ENCODE results near the gene FGF18. TPM values are rescaled to one million over a fixed set of nuclear protein-coding genes. Genes with fewer than 3 reads are reported as not detected.

FGF18 gene
- total RNA-seq, 1 experiment from 2014 or later, result 1.7 TPM

- ChIA-PET POLR2A (no interaction called here), CTCF (no interaction called here)
- no peaks in the 10 kb centered on the region for H3K27me3 ChIP-seq (ENCODE audit: control insufficient read depth, insufficient read depth, low read length)
- in situ Hi-C loops (cut with HindIII; ENCODE audit: low pct_unique_long_range_greater_than_20kb, low sequenced_read_pairs), result no loop called here
- no peaks in the 10 kb centered on the region for H3K36me3 ChIP-seq (ENCODE audit: control insufficient read depth, insufficient read depth, low read length)
- H3K27ac ChIP-seq (ENCODE audit: low read length), result no peak overlapping the region
- intact Hi-C loops (cut with micrococcal nuclease; ENCODE audit: unreplicated experiment), result no loop called here
- no peaks in the 10 kb centered on the region for H3K4me1 ChIP-seq (ENCODE audit: control insufficient read depth, insufficient read depth, low read length)
- DNase-seq (ENCODE audit: low read depth, low spot score) (no peak), ATAC-seq (no peak)
- no peak overlapping the region for H3K4me3 ChIP-seq (ENCODE audit: low read depth in 2 of 2, low read length in 2 of 2)
- H3K9me3 ChIP-seq (ENCODE audit: control insufficient read depth, insufficient read depth, low read depth, low read length), result no peaks in the 10 kb centered on the region
- BruUV-seq (replicated peaks), result no TSS peak
- TF ChIP-seq TCF7L2 (IDR thresholded peaks at IDR 0.05; ENCODE audit: low read depth, low read length), result no peak
Observed at GRCh38 chr5:171432076-171432475, 12.6 kb downstream of the FGF18 start.

GRCh38 chr5:171432583-171433351, 13.3 kb downstream of the FGF18 start:
- CTCF ChIA-PET, result no interaction called here
- H3K4me3 ChIP-seq (ENCODE audit: low read depth in 2 of 2, low read length in 2 of 2), result no peak overlapping the region

More at GRCh38 chr5:171432583-171433351, 13.3 kb downstream of the FGF18 start:
- Histone ChIP-seq H3K27me3 (ENCODE audit: control insufficient read depth, insufficient read depth, low read length) (no peaks in the 10 kb centered on the region), H3K27ac (ENCODE audit: low read length) (no peak overlapping the region), H3K36me3 (ENCODE audit: control insufficient read depth, insufficient read depth, low read length) (no peaks in the 10 kb centered on the region), H3K9me3 (ENCODE audit: control insufficient read depth, insufficient read depth, low read depth, low read length) (no peaks in the 10 kb centered on the region), H3K4me1 (ENCODE audit: control insufficient read depth, insufficient read depth, low read length) (no peaks in the 10 kb centered on the region)
- in situ Hi-C loops (cut with HindIII; ENCODE audit: low pct_unique_long_range_greater_than_20kb, low sequenced_read_pairs) (no loop called here), intact Hi-C loops (cut with micrococcal nuclease; ENCODE audit: unreplicated experiment) (no loop called here)
- BruUV-seq (replicated peaks), result no TSS peak
- no peak for ATAC-seq
- no peak for DNase-seq (ENCODE audit: low read depth, low spot score)
- TF ChIP-seq REST (IDR thresholded peaks at IDR 0.05; ENCODE audit: insufficient read depth in 1 of 2, low read depth in 2 of 2, low read length in 1 of 2) (no peak), SIN3A (IDR thresholded peaks at IDR 0.05; ENCODE audit: borderline replicate concordance, insufficient read depth, low read depth, low read length) (no peak), TCF7L2 (IDR thresholded peaks at IDR 0.05; ENCODE audit: low read depth, low read length) (no peak), CTCF (IDR thresholded peaks at IDR 0.05) (no peak), POLR2AphosphoS5 (IDR thresholded peaks at IDR 0.05; ENCODE audit: low read depth, low read length) (no peak)
- POLR2A ChIA-PET, result no interaction called here

Measured in Panc1 (cell line).